Peyer's patch (tissue), 4 donors: Measurements from ENCODE around the gene UROD. TPM values are rescaled to one million over a fixed set of nuclear protein-coding genes. Genes with fewer than 3 reads are reported as not detected.

Source experiments
- DNase-seq, 3 donors: peaks; one replicate each; pipeline ENCODE4 v3.0.0-alpha.2; 2017 to 2019
- H3K27ac ChIP-seq, 4 donors: fragments of 200-600 bp; sonication (generic); one replicate each; pipeline ENCODE4 v1.5.1; 2016 to 2019
- H3K27me3 ChIP-seq, 2 donors: fragments of 200-600 bp; sonication (generic); one replicate each; pipeline ENCODE4 v1.5.1; 2019
- H3K36me3 ChIP-seq, 3 donors: fragments of 200-600 bp; sonication (generic); one replicate each; pipeline ENCODE4 v1.5.1; 2016 to 2019
- H3K4me1 ChIP-seq, 4 donors: fragments of 200-600 bp; sonication (generic); one replicate each; pipeline ENCODE4 v1.5.1; 2016 to 2019
- H3K4me3 ChIP-seq, 4 donors: fragments of 200-600 bp; sonication (generic); 1 replicate in 3 of 4; 2 replicates in 1 of 4; pipeline ENCODE4 v1.5.1; 2016 to 2019; ENCODE audit warnings: mild to moderate bottlenecking in 1 of 4
- H3K9me3 ChIP-seq, 4 donors: fragments of 200-600 bp; sonication (generic); one replicate each; pipeline ENCODE4 v1.5.1; 2016 to 2019; ENCODE audit warnings: mild to moderate bottlenecking in 1 of 4
- CTCF ChIP-seq, 6 experiments: fragments of 450-650 bp in 4 of 6; fragments of 200-600 bp in 2 of 6; sonication (generic) in 1 of 6; IDR thresholded peaks; one replicate each; pipeline ENCODE4 v1.5.1; 2017 to 2019; ENCODE audit warnings: antibody characterized with exemption in 6 of 6, mild to moderate bottlenecking in 3 of 6, moderate library complexity in 1 of 6
- POLR2A ChIP-seq, 2 donors: fragments of 450-650 bp; IDR thresholded peaks; one replicate each; pipeline ENCODE4 v1.5.1; 2017; ENCODE audit warnings: antibody characterized with exemption in 2 of 2, mild to moderate bottlenecking in 2 of 2, moderate library complexity in 2 of 2
- total RNA-seq, 4 donors: library from RNA; depleted of rRNA; stranded (reverse); fragments of >200 nt; gene quantifications; one replicate each; pipeline ENCODE4 v1.1.0, GENCODE V29; 2016

UROD gene
- total RNA-seq, 4 donors from 2014 or later = 43.4 to 56.6 (median 51.3) TPM

- no peak for DNase-seq
- Histone ChIP-seq H3K4me3 (no peak overlapping the region), H3K27ac (no peak overlapping the region), H3K36me3 (peaks cover 0 to 63% (median 0%) of the 10 kb centered on the region in 3 donors), H3K4me1 (peaks cover 5 to 32% (median 25%) of the 10 kb centered on the region in 4 donors), H3K9me3 (no peaks in the 10 kb centered on the region), H3K27me3 (no peaks in the 10 kb centered on the region)
- TF ChIP-seq CTCF (IDR thresholded peaks at IDR 0.05) (no peak), POLR2A (IDR thresholded peaks at IDR 0.05) (no peak)
Observed at GRCh38 chr1:45008516-45008915, 3.5 kb upstream of the UROD start.

- Histone ChIP-seq H3K36me3 (peaks cover 0 to 55% (median 0%) of the 10 kb centered on the region in 3 donors), H3K9me3 (no peaks in the 10 kb centered on the region), H3K27me3 (no peaks in the 10 kb centered on the region), H3K4me1 (peaks cover 5 to 37% (median 25%) of the 10 kb centered on the region in 4 donors), H3K27ac (no peak overlapping the region), H3K4me3 (peak overlapping the region in 2 of 4 donors; percentile 82 to 83)
- DNase-seq = no peak
- TF ChIP-seq POLR2A (IDR thresholded peaks at IDR 0.05) (no peak), CTCF (IDR thresholded peaks at IDR 0.05) (no peak)
Observed at GRCh38 chr1:45009296-45009865, 2.7 kb upstream of the UROD start.

- peak overlapping the region; percentile 82 to 92 (median 86) for H3K4me3 ChIP-seq
- no peaks in the 10 kb centered on the region for H3K9me3 ChIP-seq
- H3K36me3 ChIP-seq = peaks cover 0 to 52% (median 0%) of the 10 kb centered on the region in 3 donors
- no peaks in the 10 kb centered on the region for H3K27me3 ChIP-seq
- H3K27ac ChIP-seq = peak overlapping the region; percentile 80 to 88 (median 88)
- DNase-seq = peak in 2 of 3 donors; percentile 83 to 88
- H3K4me1 ChIP-seq = peaks cover 5 to 43% (median 25%) of the 10 kb centered on the region in 4 donors
- TF ChIP-seq CTCF (IDR thresholded peaks at IDR 0.05) = no peak
- peak; percentile 25 to 32 for TF ChIP-seq POLR2A (IDR thresholded peaks at IDR 0.05)
Observed at GRCh38 chr1:45009956-45010854, 1.8 kb upstream of the UROD start.

- H3K9me3 ChIP-seq = no peaks in the 10 kb centered on the region
- peak; percentile 86 to 94 (median 90) for DNase-seq
- peaks cover 5 to 43% (median 25%) of the 10 kb centered on the region in 4 donors for H3K4me1 ChIP-seq
- H3K36me3 ChIP-seq = peaks cover 0 to 43% (median 0%) of the 10 kb centered on the region in 3 donors
- H3K27me3 ChIP-seq = no peaks in the 10 kb centered on the region
- TF ChIP-seq CTCF (IDR thresholded peaks at IDR 0.05) (peak in 1 of 6 experiments; percentile 12), POLR2A (IDR thresholded peaks at IDR 0.05) (peak; percentile 72)
- peak within 1 kb of the TSS; percentile 82 to 92 (median 86) for H3K4me3 ChIP-seq
- H3K27ac ChIP-seq = peak within 1 kb of the TSS; percentile 80 to 88 (median 88)
Observed at GRCh38 chr1:45010855-45011811, 921 bp upstream of the UROD start, which contains the start of gene HECTD3. TSS of gene HECTD3 (minus strand) at chr1:45011324. CDS start at chr1:45011257, 67 bp downstream.
